H9 (cell line): ENCODE measurements around the gene FHIT. TPM values are rescaled to one million over a fixed set of nuclear protein-coding genes. Genes with fewer than 3 reads are reported as not detected.

Experiments
- DNase-seq: peaks from one replicate; pipeline ENCODE4 v3.0.0-alpha.2; 2017
- H2AFZ ChIP-seq: one replicate; pipeline ENCODE4 v1.6.1; 2013; ENCODE audit warnings: mild to moderate bottlenecking, low read length, control low read depth, moderate library complexity
- H2AK5ac ChIP-seq: 2 replicates; pipeline ENCODE4 v1.6.1; 2013; ENCODE audit warnings: low read length, control low read depth, mixed read lengths; ENCODE audit not compliant: insufficient read length
- H2BK120ac ChIP-seq: one replicate; pipeline ENCODE4 v1.6.1; 2013; ENCODE audit warnings: low read depth, mild to moderate bottlenecking, low read length, control low read depth, inconsistent platforms; ENCODE audit not compliant: poor library complexity, severe bottlenecking
- H2BK12ac ChIP-seq: 2 replicates; pipeline ENCODE4 v1.6.1; 2013; ENCODE audit warnings: low read length, control low read depth, mixed read lengths, low read depth; ENCODE audit not compliant: insufficient read length
- H2BK15ac ChIP-seq: 2 replicates; pipeline ENCODE4 v1.6.1; 2013; ENCODE audit warnings: low read depth, low read length, control low read depth
- H2BK20ac ChIP-seq: one replicate; pipeline ENCODE4 v1.6.1; 2013; ENCODE audit warnings: low read depth, mild to moderate bottlenecking, low read length, control low read depth, inconsistent platforms; ENCODE audit not compliant: poor library complexity, severe bottlenecking
- H2BK5ac ChIP-seq: 2 replicates; pipeline ENCODE4 v1.6.1; 2013; ENCODE audit warnings: low read length, control low read depth, mixed read lengths; ENCODE audit not compliant: insufficient read length
- H3K14ac ChIP-seq: 2 replicates; pipeline ENCODE4 v1.6.1; 2013; ENCODE audit warnings: low read length, control low read depth; ENCODE audit not compliant: insufficient read depth
- H3K18ac ChIP-seq: 2 replicates; pipeline ENCODE4 v1.6.1; 2013; ENCODE audit warnings: low read depth, mild to moderate bottlenecking, mixed read lengths, low read length, control low read depth; ENCODE audit not compliant: insufficient read length
- H3K23ac ChIP-seq: 2 replicates; pipeline ENCODE4 v1.6.1; 2013; ENCODE audit warnings: low read length, control low read depth, mixed read lengths, low read depth; ENCODE audit not compliant: insufficient read length
- H3K23me2 ChIP-seq: 2 replicates; pipeline ENCODE4 v1.6.1; 2013; ENCODE audit warnings: low read depth, mild to moderate bottlenecking, mixed read lengths, low read length, control low read depth; ENCODE audit not compliant: insufficient read length, poor library complexity, severe bottlenecking
- H3K27ac ChIP-seq: 2 replicates; pipeline ENCODE4 v1.5.1; 2013; ENCODE audit warnings: low read length, control low read depth, mixed read lengths, low read depth; ENCODE audit not compliant: insufficient read length
- H3K27me3 ChIP-seq: 2 replicates; pipeline ENCODE4 v1.6.1; 2013; ENCODE audit warnings: low read length, control low read depth, inconsistent platforms; ENCODE audit not compliant: insufficient read depth
- H3K4ac ChIP-seq: 2 replicates; pipeline ENCODE4 v1.6.1; 2013; ENCODE audit warnings: low read depth, mild to moderate bottlenecking, control low read depth, inconsistent platforms, low read length, moderate library complexity
- H3K4me1 ChIP-seq: 2 replicates; pipeline ENCODE4 v1.6.1; 2013; ENCODE audit warnings: low read length, control low read depth, inconsistent platforms; ENCODE audit not compliant: insufficient read depth
- H3K4me2 ChIP-seq: 2 replicates; pipeline ENCODE4 v1.6.1; 2013; ENCODE audit warnings: low read length, control low read depth, mixed read lengths; ENCODE audit not compliant: insufficient read length, insufficient read depth
- H3K56ac ChIP-seq: 2 replicates; pipeline ENCODE4 v1.6.1; 2013; ENCODE audit warnings: low read depth, mild to moderate bottlenecking, mixed read lengths, low read length, control low read depth; ENCODE audit not compliant: insufficient read length
- H3K79me1 ChIP-seq: 2 replicates; pipeline ENCODE4 v1.6.1; 2013; ENCODE audit warnings: low read depth, mild to moderate bottlenecking, moderate library complexity, low read length, control low read depth, inconsistent platforms; ENCODE audit not compliant: insufficient read depth, poor library complexity, severe bottlenecking
- H3K79me2 ChIP-seq: 2 replicates; pipeline ENCODE4 v1.6.1; 2013; ENCODE audit warnings: low read length, control low read depth, inconsistent platforms; ENCODE audit not compliant: insufficient read depth
- H3K9ac ChIP-seq: 2 replicates; pipeline ENCODE4 v1.6.1; 2013; ENCODE audit warnings: low read length, control low read depth, mixed read lengths; ENCODE audit not compliant: insufficient read length; ENCODE audit errors: extremely low read depth
- H3K9me3 ChIP-seq: one replicate; pipeline ENCODE4 v1.6.1; 2013; ENCODE audit warnings: low read depth, low read length, inconsistent platforms; ENCODE audit not compliant: control insufficient read depth
- H3T11ph ChIP-seq: one replicate; pipeline ENCODE4 v1.6.1; 2013; ENCODE audit warnings: mild to moderate bottlenecking, low read length, control low read depth, inconsistent platforms
- H4K20me1 ChIP-seq: one replicate; pipeline ENCODE4 v1.6.1; 2013; ENCODE audit not compliant: control insufficient read depth, insufficient read length, insufficient read depth
- H4K5ac ChIP-seq: 2 replicates; pipeline ENCODE4 v1.6.1; 2013; ENCODE audit warnings: low read depth, mild to moderate bottlenecking, mixed read lengths, low read length, control low read depth; ENCODE audit not compliant: insufficient read length
- H4K8ac ChIP-seq: replicated peaks from 2 replicates; pipeline ENCODE4 v1.6.1; 2013; ENCODE audit warnings: low read length, control low read depth, mixed read lengths, low read depth; ENCODE audit not compliant: insufficient read length
- H4K91ac ChIP-seq: 2 replicates; pipeline ENCODE4 v1.6.1; 2013; ENCODE audit warnings: low read depth, mild to moderate bottlenecking, moderate library complexity, mixed read lengths, low read length, control low read depth; ENCODE audit not compliant: insufficient read length
- H3K27ac Mint-ChIP-seq, 3 experiments: 2 replicates in 2 of 3; 3 replicates in 1 of 3; pipeline ENCODE4 v1.8.0; 2020 to 2021; ENCODE audit warnings: mixed read lengths in 3 of 3, mild to moderate bottlenecking in 1 of 3, moderate library complexity in 1 of 3
- H3K27me3 Mint-ChIP-seq: 2 replicates; pipeline ENCODE4 v1.8.0; 2021; ENCODE audit warnings: low read depth, mild to moderate bottlenecking, moderate library complexity, mixed read lengths
- H3K36me3 Mint-ChIP-seq, 3 experiments: 2 replicates in 2 of 3; 3 replicates in 1 of 3; pipeline ENCODE4 v1.8.0; 2020 to 2021; ENCODE audit warnings: low read depth in 3 of 3, mixed read lengths in 3 of 3; ENCODE audit not compliant: insufficient read depth in 1 of 3
- H3K4me1 Mint-ChIP-seq, 2 experiments: 2 replicates each; pipeline ENCODE4 v1.8.0; 2020; ENCODE audit warnings: mixed read lengths in 2 of 2
- H3K4me3 Mint-ChIP-seq, 2 experiments: 2 replicates in 1 of 2; 3 replicates in 1 of 2; pipeline ENCODE4 v1.8.0; 2020 to 2021; ENCODE audit warnings: mild to moderate bottlenecking in 2 of 2, mixed read lengths in 2 of 2, moderate library complexity in 1 of 2
- H3K9me3 Mint-ChIP-seq, 2 experiments: 2 replicates in 1 of 2; 3 replicates in 1 of 2; pipeline ENCODE4 v1.8.0; 2020; ENCODE audit warnings: mild to moderate bottlenecking in 2 of 2, mixed read lengths in 2 of 2, moderate library complexity in 1 of 2
- WGBS: extraction: QIAGEN DNeasy Blood & Tissue Kit; methylation state at CpG from one replicate; pipeline ENCODE4 v1.1.7; 2013; ENCODE audit warnings: missing lambda C conversion rate, low lambda C conversion rate, mixed read lengths; ENCODE audit not compliant: insufficient read length; ENCODE audit errors: extremely low coverage; 5-methylcytosine and 5-hydroxymethylcytosine counted together
- total RNA-seq: library from RNA; stranded (reverse); gene quantifications from 2 replicates; pipeline ENCODE4 v1.2.1, GENCODE V29; 2021
- TF ChIP-seq, protein P1 (sequence below): fragments of 200-600 bp; sonication (generic); conservative IDR thresholded peaks from 3 replicates; pipeline ENCODE4 v1.8.0; 2021; ENCODE audit warnings: antibody characterized with exemption, mild to moderate bottlenecking

The FHIT gene
- total RNA-seq, 1 experiment from 2014 or later: 3.0 TPM

DNA sequence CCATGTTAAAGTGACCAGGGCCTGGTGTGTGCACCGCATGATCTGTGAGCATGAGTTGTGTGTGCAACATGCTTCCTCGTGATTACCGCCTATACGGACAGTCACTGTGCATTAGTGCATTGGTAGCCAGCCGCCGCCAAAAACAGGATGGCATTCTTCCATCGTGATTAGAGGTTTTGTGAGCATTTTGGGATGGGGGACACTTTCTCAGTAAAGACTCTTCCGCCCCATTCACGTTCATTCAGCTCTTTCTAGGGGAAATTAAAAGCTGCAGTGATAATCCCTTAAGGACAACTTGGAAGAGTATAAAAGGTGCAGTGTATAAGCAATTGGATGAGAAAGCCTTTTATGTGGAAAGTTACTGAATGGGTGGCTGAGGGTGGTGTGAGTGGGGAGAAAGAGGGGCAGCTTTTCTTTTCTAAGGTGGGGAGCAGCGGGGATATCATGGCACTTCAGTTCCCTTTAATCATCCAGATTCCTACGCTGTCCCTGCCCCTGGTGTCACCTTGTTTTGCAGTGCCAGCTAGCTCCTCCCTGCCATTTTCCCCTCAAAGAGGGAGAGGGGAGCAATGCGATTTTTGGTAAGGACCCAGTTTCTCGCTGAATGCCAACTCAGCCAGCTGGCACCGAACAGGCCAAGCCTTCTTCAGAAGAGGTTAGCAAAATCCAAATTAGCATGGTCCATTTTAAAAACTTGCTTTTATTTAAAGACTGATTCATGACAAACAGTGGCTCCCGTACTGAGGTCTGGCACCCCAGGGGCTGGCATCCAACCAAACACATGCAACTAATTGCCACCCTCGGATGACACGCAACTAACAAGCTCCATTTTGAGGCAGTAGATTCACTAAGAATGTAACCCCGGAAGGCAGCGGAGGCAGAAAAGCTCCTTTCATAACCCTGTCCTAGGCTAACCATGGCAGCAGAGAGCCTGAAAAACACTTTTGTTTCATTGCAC lies 447.8 kb downstream of the FHIT start:
- Histone ChIP-seq H2BK15ac (no peak overlapping the region), H3K18ac (no peak overlapping the region), H2AFZ (no peak overlapping the region), H3K4me2 (no peak overlapping the region), H2BK20ac (no peak overlapping the region), H4K91ac (no peak overlapping the region), H2BK5ac (no peak overlapping the region), H2BK12ac (no peak overlapping the region), H3K9me3 (no peaks in the 10 kb centered on the region), H4K8ac (no peak overlapping the region), H3K23ac (no peak overlapping the region), H3K56ac (no peak overlapping the region), H2BK120ac (no peak overlapping the region), H3K23me2 (no peaks in the 10 kb centered on the region), H3K27me3 (no peaks in the 10 kb centered on the region), H3K4me1 (no peaks in the 10 kb centered on the region), H3K4ac (no peak overlapping the region), H3T11ph (no peak overlapping the region), H4K20me1 (no peaks in the 10 kb centered on the region), H3K79me2 (no peaks in the 10 kb centered on the region), H3K27ac (no peak overlapping the region), H3K79me1 (no peaks in the 10 kb centered on the region), H4K5ac (no peak overlapping the region), H3K14ac (no peak overlapping the region; the same call in 1 of the 2 replicates), H2AK5ac (no peak overlapping the region), H3K9ac (no peak overlapping the region)
- H3K27me3 Mint-ChIP-seq: no peaks in the 10 kb centered on the region
- DNase-seq: no peak
- H3K27ac Mint-ChIP-seq: peak overlapping the region in 1 of 3 experiments; percentile 55; a peak in 1 of 7 replicates
- TF ChIP-seq, protein P1, sequence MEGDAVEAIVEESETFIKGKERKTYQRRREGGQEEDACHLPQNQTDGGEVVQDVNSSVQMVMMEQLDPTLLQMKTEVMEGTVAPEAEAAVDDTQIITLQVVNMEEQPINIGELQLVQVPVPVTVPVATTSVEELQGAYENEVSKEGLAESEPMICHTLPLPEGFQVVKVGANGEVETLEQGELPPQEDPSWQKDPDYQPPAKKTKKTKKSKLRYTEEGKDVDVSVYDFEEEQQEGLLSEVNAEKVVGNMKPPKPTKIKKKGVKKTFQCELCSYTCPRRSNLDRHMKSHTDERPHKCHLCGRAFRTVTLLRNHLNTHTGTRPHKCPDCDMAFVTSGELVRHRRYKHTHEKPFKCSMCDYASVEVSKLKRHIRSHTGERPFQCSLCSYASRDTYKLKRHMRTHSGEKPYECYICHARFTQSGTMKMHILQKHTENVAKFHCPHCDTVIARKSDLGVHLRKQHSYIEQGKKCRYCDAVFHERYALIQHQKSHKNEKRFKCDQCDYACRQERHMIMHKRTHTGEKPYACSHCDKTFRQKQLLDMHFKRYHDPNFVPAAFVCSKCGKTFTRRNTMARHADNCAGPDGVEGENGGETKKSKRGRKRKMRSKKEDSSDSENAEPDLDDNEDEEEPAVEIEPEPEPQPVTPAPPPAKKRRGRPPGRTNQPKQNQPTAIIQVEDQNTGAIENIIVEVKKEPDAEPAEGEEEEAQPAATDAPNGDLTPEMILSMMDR: no peak
- no peaks in the 10 kb centered on the region; a peak in 1 of 7 replicates for H3K36me3 Mint-ChIP-seq
- H3K4me1 Mint-ChIP-seq: peaks cover 0 to 4% of the 10 kb centered on the region in 2 experiments; a peak in 2 of 4 replicates
- no CpG with 5 or more reads among the region's 19 CpGs for WGBS
- H3K9me3 Mint-ChIP-seq: no peaks in the 10 kb centered on the region
- H3K4me3 Mint-ChIP-seq: no peak overlapping the region
